H7 (cell line): ENCODE results near the gene SWI5. TPM values are rescaled to one million over a fixed set of nuclear protein-coding genes. Genes with fewer than 3 reads are reported as not detected.
"Not testable (repeated sequence)": the region's sequence is repeated elsewhere in the genome, so short reads cannot be mapped to it uniquely, and the experiment has no call there.

Experiments
- DNase-seq: peaks from one replicate; pipeline ENCODE4 v3.0.0; 2012
- H3K27me3 ChIP-seq: 2 replicates; pipeline ENCODE4 v1.6.0; 2011; ENCODE audit warnings: mild to moderate bottlenecking, low read length; ENCODE audit not compliant: control insufficient read depth, insufficient read depth
- H3K36me3 ChIP-seq: replicated peaks from 2 replicates; pipeline ENCODE4 v1.5.1; 2011; ENCODE audit warnings: low read length; ENCODE audit not compliant: control insufficient read depth, insufficient read depth
- H3K4me3 ChIP-seq: 2 replicates; pipeline ENCODE4 v1.5.1; 2011; ENCODE audit warnings: low read depth, mild to moderate bottlenecking, control low read depth, low read length, moderate library complexity; ENCODE audit not compliant: insufficient read depth
- total RNA-seq: library from RNA; depleted of rRNA; stranded (reverse); fragments of >200 nt; shearing (Covaris generic); gene quantifications from 2 replicates; pipeline ENCODE4 v1.2.3, GENCODE V29; 2014; rRNA removed

Gene SWI5
- 36.3 and 53.3 TPM in 2 replicates for total RNA-seq

DNA sequence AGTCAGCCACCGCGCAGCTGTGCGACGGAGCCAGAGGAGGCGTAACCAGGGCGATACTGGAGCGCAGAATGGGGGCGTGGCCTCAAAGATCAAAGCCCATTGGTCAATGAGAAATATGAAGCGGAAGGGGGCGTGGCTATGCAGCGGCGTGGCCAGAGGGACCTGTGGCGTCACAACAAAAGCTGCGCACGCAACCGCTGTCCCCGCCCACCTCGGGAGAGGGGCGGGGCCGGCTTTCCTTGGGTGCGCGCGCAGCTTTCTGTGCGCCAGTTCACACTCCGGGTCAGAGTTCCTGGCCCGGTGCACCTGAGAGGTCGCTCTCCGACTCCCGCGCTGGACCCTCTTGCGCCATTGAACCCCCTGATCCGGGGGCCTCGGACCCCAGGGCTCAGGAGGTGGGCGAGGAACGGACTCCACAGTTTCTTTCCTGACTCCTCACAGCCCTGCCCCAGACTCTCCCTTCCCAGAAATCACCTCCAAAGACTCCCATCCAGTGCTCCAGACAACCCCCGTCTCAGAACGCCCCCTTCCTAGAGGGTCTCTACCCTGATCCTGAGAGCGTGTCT is at the start of gene SWI5:
Gene SWI5 (plus strand): TSS at position 269 of the 566 bp plus-strand sequence.
- no peaks in the 10 kb centered on the region for H3K27me3 ChIP-seq
- H3K4me3 ChIP-seq, result peak within 1 kb of the TSS; percentile 84
- peaks cover 15% of the 10 kb centered on the region for H3K36me3 ChIP-seq
- DNase-seq, result peak; percentile 99

DNA sequence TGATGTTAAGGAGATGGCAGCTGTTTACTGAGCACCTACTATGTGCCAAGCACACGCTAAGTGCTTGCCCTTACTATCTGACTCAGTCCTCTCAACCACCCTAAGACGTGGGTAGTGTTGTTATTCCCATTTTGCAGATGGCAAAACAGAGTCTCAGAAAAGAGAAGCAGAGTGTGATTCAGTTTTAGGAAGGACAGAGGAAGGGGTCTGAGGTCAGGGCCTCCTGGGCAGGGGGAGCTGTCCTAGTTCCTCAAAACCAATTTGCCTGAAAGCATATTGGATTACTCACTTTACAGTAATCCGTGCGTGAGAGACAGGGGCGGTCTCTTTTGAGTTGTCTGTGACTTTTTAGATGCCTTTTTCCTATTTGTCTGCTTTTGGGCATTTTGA is 49.7 kb upstream of the SWI5 start:
- Histone ChIP-seq H3K36me3 (peaks cover 9% of the 10 kb centered on the region), H3K27me3 (no peaks in the 10 kb centered on the region), H3K4me3 (no peak overlapping the region)
- no peak for DNase-seq

DNA sequence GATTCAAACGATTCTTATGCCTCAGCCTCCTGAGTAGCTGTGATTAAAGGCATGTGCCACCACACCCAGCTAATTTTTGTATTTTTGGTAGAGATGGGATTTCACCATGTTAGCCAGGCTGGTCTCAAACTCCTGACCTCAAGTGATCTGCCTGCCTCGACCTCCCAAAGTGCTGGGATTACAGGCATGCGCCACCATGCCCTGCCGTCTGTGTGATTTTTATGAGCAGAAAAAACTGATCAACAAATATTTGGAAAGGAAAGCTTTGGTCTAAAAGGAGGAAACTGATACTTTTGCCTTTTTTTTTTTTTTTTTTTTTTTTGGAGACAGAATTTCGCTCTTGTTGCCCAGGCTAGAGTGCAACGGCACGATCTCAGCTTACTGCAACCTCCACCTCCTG is 45.2 kb upstream of the SWI5 start:
- H3K36me3 ChIP-seq, H3K27me3 ChIP-seq, DNase-seq, H3K4me3 ChIP-seq: not testable (repeated sequence)

GRCh38 chr9:128231638-128232527 is 44.2 kb upstream of the SWI5 start:
- Histone ChIP-seq H3K27me3 (no peaks in the 10 kb centered on the region), H3K4me3 (no peak overlapping the region), H3K36me3 (peaks cover 3% of the 10 kb centered on the region)
- no peak for DNase-seq

DNA sequence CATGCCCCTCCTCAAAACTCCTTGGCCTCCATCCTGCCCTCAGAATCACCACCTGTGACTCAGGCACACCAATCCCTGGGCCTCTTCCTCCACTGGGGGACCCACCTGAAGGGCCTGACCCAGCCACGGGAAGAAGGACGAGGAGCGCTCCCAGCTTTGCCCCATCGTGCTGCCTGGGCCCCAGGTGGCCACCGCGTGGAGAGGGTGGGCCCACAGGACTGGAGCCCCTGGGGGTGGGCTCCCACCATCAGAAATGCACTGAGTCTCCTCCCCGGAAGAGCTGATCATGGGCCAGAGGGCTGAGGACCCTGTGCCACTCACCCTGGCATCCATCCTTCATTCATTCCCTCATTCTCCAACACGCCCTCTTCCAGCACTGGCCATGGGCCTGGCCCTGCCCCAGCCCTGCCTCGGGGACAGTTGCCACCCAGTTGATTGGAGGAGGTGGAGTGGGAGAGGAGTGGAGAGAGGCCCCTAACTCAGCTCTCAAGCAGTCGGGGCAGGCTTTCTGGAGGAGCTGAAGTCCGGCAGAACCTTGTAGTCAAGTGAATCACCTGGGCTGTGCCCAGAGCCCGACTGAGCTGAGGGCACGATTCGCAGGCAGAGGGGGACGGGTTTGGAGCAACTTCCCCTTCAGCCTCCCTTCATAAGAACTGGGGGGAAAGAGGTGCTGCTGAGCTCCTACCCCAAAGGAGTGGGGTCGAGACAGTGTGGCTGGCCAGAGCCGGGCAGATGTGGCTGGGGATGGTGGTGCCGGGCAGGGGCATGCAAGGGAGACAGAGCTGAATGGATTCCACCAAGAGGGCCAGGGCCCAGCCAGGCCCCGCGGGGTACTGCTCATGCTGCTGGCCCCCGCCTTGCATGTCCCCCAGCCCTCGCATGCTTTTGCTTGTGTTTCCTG is 43.3 kb upstream of the SWI5 start:
- DNase-seq, result no peak
- no peak overlapping the region for H3K4me3 ChIP-seq
- H3K36me3 ChIP-seq, result peaks cover 4% of the 10 kb centered on the region
- no peaks in the 10 kb centered on the region for H3K27me3 ChIP-seq

DNA sequence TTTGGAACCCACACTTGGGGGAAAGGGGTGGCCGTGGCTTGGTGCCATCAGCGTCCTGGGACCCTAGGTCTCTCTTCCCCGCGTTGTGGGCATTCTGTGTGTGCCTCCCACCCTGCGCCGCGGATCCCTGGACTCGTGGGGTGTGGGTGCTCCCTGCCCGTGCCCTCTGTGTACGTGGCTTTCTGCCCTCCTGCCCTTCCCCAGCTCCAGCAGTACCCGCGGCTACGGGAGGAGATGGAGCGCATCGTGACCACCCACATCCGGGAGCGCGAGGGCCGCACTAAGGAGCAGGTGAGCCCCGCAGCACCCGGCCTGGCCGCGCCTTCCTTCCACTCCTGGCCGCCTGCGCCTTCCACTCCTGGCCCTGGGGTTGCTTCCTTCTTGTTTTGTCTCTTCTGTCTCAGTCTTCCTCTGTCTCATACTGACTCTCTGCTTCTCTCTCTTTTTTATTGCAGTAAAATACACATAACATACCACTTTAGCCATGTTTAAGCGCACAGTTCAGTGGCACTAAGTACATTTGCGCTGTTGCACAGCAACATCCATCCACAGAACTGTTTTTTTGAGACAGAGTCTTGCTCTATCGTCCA is 42.2 kb upstream of the SWI5 start:
- Histone ChIP-seq H3K36me3 (peaks cover 4% of the 10 kb centered on the region), H3K27me3 (no peaks in the 10 kb centered on the region), H3K4me3 (no peak overlapping the region)
- no peak for DNase-seq

DNA sequence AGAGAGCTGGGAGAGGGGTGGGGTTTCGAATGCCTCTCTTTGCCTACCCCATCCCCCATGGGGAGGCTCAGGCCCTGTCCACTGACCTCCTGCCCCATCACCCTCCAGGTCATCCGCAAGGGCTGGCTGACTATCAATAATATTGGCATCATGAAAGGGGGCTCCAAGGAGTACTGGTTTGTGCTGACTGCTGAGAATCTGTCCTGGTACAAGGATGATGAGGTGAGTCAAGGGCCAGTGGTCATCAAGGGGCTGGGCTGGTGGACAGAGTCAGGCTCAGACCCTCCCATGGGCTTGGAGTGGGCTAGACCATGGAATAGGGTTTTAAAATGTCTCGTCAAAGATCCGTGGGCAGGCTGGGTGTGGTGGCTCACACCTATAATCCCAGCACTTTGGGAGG is 34.0 kb upstream of the SWI5 start:
- H3K27me3 ChIP-seq, result no peaks in the 10 kb centered on the region
- peak; percentile 27 for DNase-seq
- no peak overlapping the region for H3K4me3 ChIP-seq
- H3K36me3 ChIP-seq, result peaks cover 4% of the 10 kb centered on the region

GRCh38 chr9:128242828-128243214 is 33.3 kb upstream of the SWI5 start:
- peak; percentile 51 for DNase-seq
- H3K4me3 ChIP-seq, result no peak overlapping the region
- H3K36me3 ChIP-seq, result peaks cover 6% of the 10 kb centered on the region
- H3K27me3 ChIP-seq, result no peaks in the 10 kb centered on the region

DNA sequence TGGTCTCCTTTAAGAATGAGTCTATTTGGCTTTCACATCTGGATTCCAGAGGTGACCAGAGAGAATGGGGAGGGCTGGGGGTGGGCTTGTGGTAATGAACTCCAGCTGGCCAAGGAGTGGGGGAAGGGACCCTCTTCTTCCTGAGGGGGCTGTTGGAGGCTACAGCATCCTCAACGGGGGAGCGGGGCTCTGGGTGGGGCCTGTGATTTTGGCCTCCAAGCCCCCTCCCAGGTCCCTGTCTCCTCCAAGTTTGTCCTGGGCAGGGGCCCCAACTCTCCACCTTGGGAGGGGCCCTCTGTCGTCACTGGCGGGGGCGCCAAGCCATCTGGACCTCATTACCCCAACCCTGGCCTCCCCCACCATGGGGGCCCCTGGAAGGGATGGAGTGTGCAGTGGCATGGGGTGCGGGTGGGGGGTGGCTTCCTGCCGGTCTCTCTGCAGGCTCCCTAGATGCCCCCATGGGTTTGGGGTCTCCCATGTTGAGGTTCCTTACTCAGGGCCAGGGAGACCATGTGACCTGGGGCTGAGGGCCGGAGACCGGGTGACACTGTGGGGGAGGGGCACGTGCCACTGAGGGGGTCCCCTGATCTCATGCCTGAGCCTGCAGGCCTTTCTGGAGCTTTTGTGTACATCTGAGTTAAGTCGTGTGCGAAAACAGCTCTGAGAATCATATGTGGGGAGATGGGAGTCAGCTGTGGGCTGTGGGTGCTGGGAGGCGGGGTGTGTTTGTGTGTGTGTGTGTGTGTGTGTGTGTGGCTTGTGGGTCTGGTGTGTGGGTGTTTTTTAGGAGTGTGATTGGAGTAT is 32.7 kb upstream of the SWI5 start:
- DNase-seq, result peak; percentile 67
- Histone ChIP-seq H3K36me3 (peaks cover 6% of the 10 kb centered on the region), H3K27me3 (no peaks in the 10 kb centered on the region), H3K4me3 (no peak overlapping the region)

- no peak overlapping the region for H3K4me3 ChIP-seq
- H3K36me3 ChIP-seq, result peaks cover 7% of the 10 kb centered on the region
- DNase-seq, result peak; percentile 68
These were observed 31.8 kb upstream of the SWI5 start for GRCh38 chr9:128244091-128244836.

GRCh38 chr9:128244837-128245231 is 31.2 kb upstream of the SWI5 start:
- H3K4me3 ChIP-seq, result no peak overlapping the region
- peak; percentile 96 for DNase-seq
- H3K27me3 ChIP-seq, result no peaks in the 10 kb centered on the region
- H3K36me3 ChIP-seq, result peaks cover 6% of the 10 kb centered on the region

More at GRCh38 chr9:128244091-128244836, 31.8 kb upstream of the SWI5 start:
- H3K27me3 ChIP-seq, result no peaks in the 10 kb centered on the region

GRCh38 chr9:128245421-128246151 is 30.5 kb upstream of the SWI5 start:
- no peaks in the 10 kb centered on the region for H3K27me3 ChIP-seq
- peaks cover 6% of the 10 kb centered on the region for H3K36me3 ChIP-seq
- no peak overlapping the region for H3K4me3 ChIP-seq
- DNase-seq, result peak; percentile 75
